ENCODE results near the gene GIT1.

DNA sequence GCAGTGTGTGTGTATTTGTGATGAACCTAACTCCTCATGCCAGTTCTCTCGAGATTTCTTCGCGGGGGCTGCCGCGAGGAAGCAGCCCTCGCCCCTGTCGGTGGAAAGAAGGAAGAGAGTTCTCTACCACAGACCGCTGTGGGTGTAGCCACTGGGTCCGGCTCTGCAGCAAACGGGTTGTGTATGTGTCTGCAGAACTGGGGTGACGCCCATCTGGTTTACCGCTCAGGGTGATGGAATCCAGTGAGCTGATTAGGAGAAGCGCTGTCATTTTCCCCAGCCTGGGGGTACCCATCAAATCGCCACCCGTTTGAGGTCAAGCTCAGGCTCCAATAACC is 25.6 kb upstream of the GIT1 start:
- TF ChIP-seq POLR2AphosphoS5 (IDR thresholded peaks at IDR 0.05; ENCODE audit: low read depth, low read length) (no peak), TAF1 (IDR thresholded peaks at IDR 0.05; ENCODE audit: borderline replicate concordance, low read depth, low read length) (no peak)

Measured in GM12892 (cell line).